ENCODE data around the gene LRRC51. TPM values are rescaled to one million over a fixed set of nuclear protein-coding genes. Genes with fewer than 3 reads are reported as not detected.
A peak's percentile ranks its signal among the peaks of the same experiment; 100 is the strongest.

LRRC51 gene
- total and polyA plus RNA-seq, 8 donors, result 6.7 to 29.7 (median 21.2) TPM

DNA sequence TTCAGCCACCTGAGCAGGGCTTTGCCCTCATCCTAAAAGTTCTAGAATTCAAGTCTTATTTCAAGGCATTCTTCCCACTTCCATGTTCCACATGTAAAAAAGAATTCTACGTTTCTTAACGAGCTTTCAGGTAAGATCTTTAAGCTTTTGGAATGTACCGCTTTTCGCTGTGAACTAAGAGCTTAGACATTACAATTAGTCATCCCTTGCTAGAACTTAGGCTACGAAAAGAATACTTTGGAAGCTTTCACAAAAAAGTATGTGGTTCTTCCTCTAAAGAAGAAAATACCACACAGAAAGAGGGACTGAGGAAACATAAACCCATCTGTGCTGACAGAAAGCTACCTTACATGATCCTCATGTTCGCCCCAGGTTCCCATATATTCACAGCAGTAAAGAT lies 2.2 kb upstream of the LRRC51 start:
- no peak for DNase-seq
- Histone ChIP-seq H3K4me1 (peaks cover 5 to 60% of the 10 kb centered on the region in 2 donors), H3K36me3 (no peaks in the 10 kb centered on the region), H3K27ac (peak overlapping the region; percentile 6 to 56), H3K27me3 (no peaks in the 10 kb centered on the region), H3K9me3 (no peaks in the 10 kb centered on the region), H3K4me3 (no peak overlapping the region)
- intact Hi-C loops (cut with DNase I), result no loop called here
- TF ChIP-seq, protein P1, sequence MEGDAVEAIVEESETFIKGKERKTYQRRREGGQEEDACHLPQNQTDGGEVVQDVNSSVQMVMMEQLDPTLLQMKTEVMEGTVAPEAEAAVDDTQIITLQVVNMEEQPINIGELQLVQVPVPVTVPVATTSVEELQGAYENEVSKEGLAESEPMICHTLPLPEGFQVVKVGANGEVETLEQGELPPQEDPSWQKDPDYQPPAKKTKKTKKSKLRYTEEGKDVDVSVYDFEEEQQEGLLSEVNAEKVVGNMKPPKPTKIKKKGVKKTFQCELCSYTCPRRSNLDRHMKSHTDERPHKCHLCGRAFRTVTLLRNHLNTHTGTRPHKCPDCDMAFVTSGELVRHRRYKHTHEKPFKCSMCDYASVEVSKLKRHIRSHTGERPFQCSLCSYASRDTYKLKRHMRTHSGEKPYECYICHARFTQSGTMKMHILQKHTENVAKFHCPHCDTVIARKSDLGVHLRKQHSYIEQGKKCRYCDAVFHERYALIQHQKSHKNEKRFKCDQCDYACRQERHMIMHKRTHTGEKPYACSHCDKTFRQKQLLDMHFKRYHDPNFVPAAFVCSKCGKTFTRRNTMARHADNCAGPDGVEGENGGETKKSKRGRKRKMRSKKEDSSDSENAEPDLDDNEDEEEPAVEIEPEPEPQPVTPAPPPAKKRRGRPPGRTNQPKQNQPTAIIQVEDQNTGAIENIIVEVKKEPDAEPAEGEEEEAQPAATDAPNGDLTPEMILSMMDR (IDR thresholded peaks at IDR 0.05), result no peak
- ATAC-seq, result no peak

DNA sequence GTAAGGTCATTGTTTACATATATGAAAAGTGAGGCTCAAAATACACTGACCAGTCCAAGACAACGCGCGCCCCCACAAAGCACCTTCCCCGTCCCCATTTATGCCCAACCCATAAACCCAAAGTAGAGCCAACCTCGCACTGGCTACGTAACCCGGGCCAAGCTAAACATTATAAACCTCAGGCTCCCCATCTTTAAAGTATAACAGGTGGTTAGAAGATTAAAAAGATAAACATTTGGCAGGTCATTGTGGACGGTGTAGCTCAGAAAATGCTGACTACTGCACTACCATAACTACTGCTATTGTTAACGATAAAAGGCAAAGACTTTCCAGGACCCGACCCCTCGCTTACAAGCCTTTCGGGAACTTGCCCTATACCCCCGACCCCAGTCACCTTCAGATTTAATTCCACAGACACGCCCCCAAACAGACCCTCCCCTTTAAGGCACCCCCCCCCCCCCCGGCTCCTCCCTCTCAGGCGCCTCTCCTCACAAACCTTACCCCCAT lies 778 bp upstream of the LRRC51 start:
- intact Hi-C loops (cut with DNase I), result no loop called here
- peak overlapping the region; percentile 91 to 92 for H3K27ac ChIP-seq
- H3K4me3 ChIP-seq, result peak overlapping the region; percentile 49 to 61
- H3K36me3 ChIP-seq, result no peaks in the 10 kb centered on the region
- no peaks in the 10 kb centered on the region for H3K9me3 ChIP-seq
- TF ChIP-seq, protein P1 (IDR thresholded peaks at IDR 0.05), result no peak
- ATAC-seq, result peak; percentile 54
- DNase-seq, result peak in 2 of 4 donors; percentile 36 to 37
- H3K27me3 ChIP-seq, result no peaks in the 10 kb centered on the region
- H3K4me1 ChIP-seq, result peaks cover 5 to 55% of the 10 kb centered on the region in 2 donors

DNA sequence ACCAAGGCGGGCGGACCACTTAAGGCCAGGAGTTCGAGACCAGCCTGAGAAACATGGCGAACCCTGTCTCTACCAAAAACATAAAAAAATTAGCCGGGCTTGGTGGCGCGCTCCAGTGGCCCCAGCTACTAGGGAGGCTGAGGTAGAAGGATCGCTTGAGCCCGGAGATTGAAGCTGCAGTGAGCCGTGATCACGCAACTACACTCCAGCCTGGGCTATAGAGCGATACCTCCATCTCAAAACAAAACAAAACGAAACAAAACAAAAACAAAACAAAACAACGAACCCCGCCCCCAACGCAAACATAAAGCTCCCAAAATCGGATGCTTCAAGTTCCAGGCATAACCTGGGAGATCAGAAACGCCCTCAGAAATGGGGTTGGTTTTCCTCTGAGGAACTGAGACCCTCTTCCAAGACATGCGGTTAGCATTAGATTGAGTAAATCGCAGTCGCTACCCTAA lies 564 bp downstream of the LRRC51 start:
- peak overlapping the region; percentile 49 to 61 for H3K4me3 ChIP-seq
- H3K9me3 ChIP-seq, result no peaks in the 10 kb centered on the region
- H3K27me3 ChIP-seq, result no peaks in the 10 kb centered on the region
- TF ChIP-seq, protein P1 (IDR thresholded peaks at IDR 0.05), result no peak
- intact Hi-C loops (cut with DNase I), result no loop called here
- peaks cover 5 to 48% of the 10 kb centered on the region in 2 donors for H3K4me1 ChIP-seq
- peak overlapping the region; percentile 91 to 92 for H3K27ac ChIP-seq
- H3K36me3 ChIP-seq, result no peaks in the 10 kb centered on the region
- DNase-seq (no peak), ATAC-seq (no peak)

DNA sequence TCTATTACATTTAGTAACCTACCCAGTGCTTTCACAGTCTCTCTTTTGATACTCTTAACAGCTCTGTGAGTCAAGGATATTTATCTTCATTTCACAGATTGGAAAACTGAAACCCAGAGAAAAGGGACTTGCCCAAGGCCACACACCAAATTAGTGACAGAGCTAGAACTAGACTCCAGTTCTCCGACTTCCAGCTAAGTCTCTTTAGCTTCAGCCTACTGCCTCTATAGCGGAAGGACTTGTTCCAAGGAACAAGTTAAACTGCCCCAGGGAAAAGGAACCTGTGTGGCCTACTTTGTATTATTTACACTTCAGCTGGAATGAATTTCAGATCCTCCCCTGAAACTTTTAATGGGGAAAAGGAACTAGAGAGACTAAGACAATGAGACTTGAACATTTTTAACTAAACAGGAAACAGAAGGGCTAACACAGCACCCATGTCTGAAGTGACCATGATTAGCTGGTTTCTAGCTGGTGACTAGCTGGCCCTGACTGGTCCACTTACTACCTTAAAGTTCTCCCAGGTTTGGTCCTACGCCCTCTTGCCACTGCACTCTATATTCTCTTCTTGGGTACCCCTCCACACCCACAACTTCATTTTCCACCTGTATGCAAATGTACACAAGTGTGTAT lies 1.3 kb downstream of the LRRC51 start:
- Histone ChIP-seq H3K4me3 (no peak overlapping the region), H3K36me3 (no peaks in the 10 kb centered on the region), H3K9me3 (no peaks in the 10 kb centered on the region), H3K4me1 (peaks cover 5 to 41% of the 10 kb centered on the region in 2 donors), H3K27me3 (no peaks in the 10 kb centered on the region), H3K27ac (peak overlapping the region; percentile 91 to 92)
- no peak for ATAC-seq
- intact Hi-C loops (cut with DNase I), result no loop called here
- TF ChIP-seq, protein P1 (IDR thresholded peaks at IDR 0.05), result no peak
- DNase-seq, result peak in 1 of 4 donors; percentile 51

DNA sequence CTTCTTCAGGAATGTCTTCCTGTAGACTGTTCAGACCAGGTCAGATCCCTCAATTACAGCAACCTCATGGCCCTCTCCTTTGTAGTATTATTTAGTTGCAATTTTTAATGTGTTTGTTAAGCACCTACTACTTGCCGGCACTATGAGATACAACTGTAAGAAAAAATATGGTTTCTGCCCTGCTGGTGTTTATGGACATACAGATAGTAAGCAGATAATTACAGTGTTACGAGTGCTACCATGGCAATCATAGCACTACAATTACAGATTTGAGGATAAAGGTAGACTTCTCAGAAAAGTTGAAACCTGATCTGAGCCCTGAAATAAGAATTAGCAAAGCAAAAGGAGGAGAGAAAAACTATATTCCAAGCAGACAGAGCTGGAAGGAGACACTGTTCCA lies 2.8 kb downstream of the LRRC51 start:
- Histone ChIP-seq H3K4me3 (no peak overlapping the region), H3K36me3 (peaks cover 0 to under 1% of the 10 kb centered on the region in 2 donors), H3K27ac (no peak overlapping the region), H3K4me1 (peaks cover 5 to 35% of the 10 kb centered on the region in 2 donors), H3K27me3 (no peaks in the 10 kb centered on the region), H3K9me3 (no peaks in the 10 kb centered on the region)
- TF ChIP-seq, protein P1 (IDR thresholded peaks at IDR 0.05), result no peak
- DNase-seq (no peak), ATAC-seq (no peak)
- intact Hi-C loops (cut with DNase I), result no loop called here
